ENCODE measurements around the gene PTPRA. TPM values are rescaled to one million over a fixed set of nuclear protein-coding genes. Genes with fewer than 3 reads are reported as not detected.

The PTPRA gene
- total and polyA plus RNA-seq, 2 of the 8 experiments (the other 6 are each of a cell fraction or from before 2014, with no cell fraction given) = 47.7 to 51.3 TPM

DNA sequence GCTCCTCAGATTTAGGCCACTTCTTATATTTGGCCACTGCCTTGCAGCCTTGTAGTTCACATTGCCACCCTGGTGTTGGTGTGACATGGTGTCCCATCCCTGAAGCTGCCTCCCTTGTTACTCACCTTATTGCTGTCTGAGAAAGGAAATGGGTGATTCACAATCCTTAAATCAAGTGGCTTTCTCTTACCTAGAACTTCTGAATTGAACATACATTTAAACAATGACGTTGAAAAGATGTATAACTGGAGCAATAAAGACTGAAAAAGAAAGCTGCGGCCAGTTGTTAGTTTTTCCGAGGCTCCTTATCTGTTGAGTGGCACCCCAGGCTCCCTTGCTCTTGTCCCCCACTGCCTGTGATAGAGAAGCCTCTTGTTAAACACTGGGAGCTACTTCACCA lies 141.4 kb downstream of the PTPRA start:
- Histone ChIP-seq H2BK120ac (replicated peaks; ENCODE audit: low read depth, low read length) (no peak overlapping the region), H3K36me3 (ENCODE audit: control insufficient read depth in 2 of 4, insufficient read depth in 4 of 4, low read length in 3 of 4) (peaks cover 6 to 27% (median 10%) of the 10 kb centered on the region in 4 experiments), H4K5ac (ENCODE audit: insufficient read length, low read depth, low read length) (no peak overlapping the region), H2BK5ac (ENCODE audit: low read depth, low read length) (no peak overlapping the region), H4K20me1 (replicated peaks in 1 of 2; ENCODE audit: control insufficient read depth in 1 of 2, insufficient read depth in 2 of 2, low read length in 2 of 2) (no peaks in the 10 kb centered on the region), H2BK20ac (ENCODE audit: low read length) (no peak overlapping the region), H3K27ac (ENCODE audit: low read depth, low read length) (no peak overlapping the region), H3K79me2 (ENCODE audit: control insufficient read depth in 1 of 2, insufficient read depth in 2 of 2, low read length in 2 of 2) (no peaks in the 10 kb centered on the region), H3K23ac (ENCODE audit: insufficient read length) (no peak overlapping the region), H3K23me2 (ENCODE audit: low read depth, low read length) (no peaks in the 10 kb centered on the region), H3K79me1 (ENCODE audit: low read depth, low read length) (no peaks in the 10 kb centered on the region), H2BK15ac (ENCODE audit: low read length) (no peak overlapping the region), H3K27me3 (replicated peaks in 1 of 4; ENCODE audit: control insufficient read depth in 3 of 4, extremely low read depth in 1 of 4, insufficient read depth in 3 of 4, low read length in 3 of 4) (no peaks in the 10 kb centered on the region), H3K4ac (replicated peaks; ENCODE audit: insufficient read length, low read depth, low read length) (no peak overlapping the region), H2BK12ac (ENCODE audit: low read depth, low read length) (no peak overlapping the region), H3K4me3 (ENCODE audit: extremely low read depth in 1 of 4, insufficient read depth in 2 of 4, low read depth in 3 of 4, low read length in 4 of 4) (no peak overlapping the region), H2AFZ (ENCODE audit: low read length) (no peak overlapping the region), H3K56ac (replicated peaks; ENCODE audit: insufficient read length, low read depth, low read length) (no peak overlapping the region), H2AK5ac (ENCODE audit: low read depth, low read length) (no peak overlapping the region), H3K14ac (ENCODE audit: insufficient read length) (no peak overlapping the region), H3K9me3 (ENCODE audit: insufficient read depth in 2 of 2, low read depth in 1 of 2, low read length in 1 of 2) (peaks cover 3 to 7% of the 10 kb centered on the region in 2 experiments; a peak in 1 of 4 replicates), H3K4me2 (ENCODE audit: insufficient read depth in 1 of 2, low read depth in 2 of 2, low read length in 2 of 2) (no peak overlapping the region), H4K91ac (replicated peaks; ENCODE audit: insufficient read length, low read length) (no peak overlapping the region), H3K4me1 (replicated peaks in 1 of 4; ENCODE audit: control insufficient read depth in 3 of 4, insufficient read depth in 4 of 4, low read length in 3 of 4) (no peaks in the 10 kb centered on the region), H3K18ac (ENCODE audit: extremely low read depth, low read length) (no peak overlapping the region), H3K9ac (replicated peaks in 1 of 4; ENCODE audit: extremely low read depth in 1 of 4, low read depth in 3 of 4, low read length in 3 of 4) (no peak overlapping the region), H4K8ac (ENCODE audit: extremely low read depth, insufficient read depth, low read length) (no peak overlapping the region)
- no peak for DNase-seq (ENCODE audit: low read depth in 1 of 2, low spot score in 2 of 2)
- CTCF ChIA-PET (ENCODE audit: partially characterized antibody) = interaction anchor here (0.6 kb wide), 1 partner anchor 563 kb away, joined by 3 read pairs; no protein-coding TSS in a partner anchor
- POLR2A ChIA-PET (ENCODE audit: partially characterized antibody) = interaction anchor here (1.7 kb wide), 1 partner anchor 16 kb away, joined by 4 read pairs; no protein-coding TSS in a partner anchor
- no peak for FAIRE-seq
- WGBS, 2 experiments (ENCODE audit: extremely low coverage in 1 of 2, insufficient coverage in 1 of 2, insufficient read length in 1 of 2, insufficient replicate concordance in 2 of 2, low coverage in 1 of 2, low lambda C conversion rate in 2 of 2, missing lambda C conversion rate in 1 of 2) = 91% methylated on average over 3 of the region's 3 CpGs; no CpG with 5 or more reads in 1 of the 2 experiments
- no peak for TF ChIP-seq EP300 (IDR thresholded peaks at IDR 0.05; ENCODE audit: borderline replicate concordance in 1 of 2, low read depth in 2 of 2, low read length in 2 of 2)
- TF ChIP-seq ASH2L (IDR thresholded peaks at IDR 0.05; ENCODE audit: low read length) = no peak
